ENCODE results near the gene HRH2.
A peak's percentile ranks its signal among the peaks of the same experiment; 100 is the strongest.
"Not testable (repeated sequence)": the region's sequence is repeated elsewhere in the genome, so short reads cannot be mapped to it uniquely, and the experiment has no call there.

The HRH2 gene

DNA sequence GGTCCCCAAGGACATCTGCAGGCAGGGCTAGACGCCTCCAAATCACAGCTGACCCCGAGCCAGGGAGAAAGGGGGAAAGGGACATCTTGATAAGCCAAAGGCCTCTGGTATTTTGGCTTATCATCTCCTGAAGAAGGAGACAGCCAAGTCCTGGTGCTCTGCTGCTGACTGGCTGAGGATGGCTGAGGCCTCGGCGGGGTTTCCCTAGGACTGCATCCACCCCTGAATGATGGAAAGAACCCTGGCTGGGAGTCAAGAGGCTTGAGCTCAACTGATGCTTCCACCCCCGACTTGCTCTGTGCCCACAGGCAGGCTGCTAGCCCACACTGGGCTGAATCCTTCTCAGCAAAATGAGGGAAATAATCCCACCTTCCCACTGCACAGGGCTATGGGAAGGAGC lies 30.9 kb upstream of the HRH2 start:
- Mint-ChIP-seq H3K27ac (ENCODE audit: low read depth) (no peak overlapping the region), H3K4me1 (no peaks in the 10 kb centered on the region), H3K9me3 (peaks cover 17% of the 10 kb centered on the region), H3K4me3 (no peak overlapping the region), H3K27me3 (peaks cover 41% of the 10 kb centered on the region), H3K36me3 (ENCODE audit: insufficient read depth) (no peaks in the 10 kb centered on the region)
- ATAC-seq (replicated peaks; ENCODE audit: extremely low read depth, poor library complexity, severe bottlenecking) (no peak), DNase-seq (ENCODE audit: low spot score in 2 of 2) (no peak)

- Mint-ChIP-seq H3K27me3 (peaks cover 41% of the 10 kb centered on the region), H3K4me3 (no peak overlapping the region), H3K9me3 (peaks cover 17% of the 10 kb centered on the region), H3K4me1 (no peaks in the 10 kb centered on the region), H3K27ac (ENCODE audit: low read depth) (no peak overlapping the region), H3K36me3 (ENCODE audit: insufficient read depth) (no peaks in the 10 kb centered on the region)
- ATAC-seq (replicated peaks; ENCODE audit: extremely low read depth, poor library complexity, severe bottlenecking) (no peak), DNase-seq (ENCODE audit: low spot score in 2 of 2) (no peak)
These were observed 30.1 kb upstream of the HRH2 start for GRCh38 chr5:175627739-175628138.

DNA sequence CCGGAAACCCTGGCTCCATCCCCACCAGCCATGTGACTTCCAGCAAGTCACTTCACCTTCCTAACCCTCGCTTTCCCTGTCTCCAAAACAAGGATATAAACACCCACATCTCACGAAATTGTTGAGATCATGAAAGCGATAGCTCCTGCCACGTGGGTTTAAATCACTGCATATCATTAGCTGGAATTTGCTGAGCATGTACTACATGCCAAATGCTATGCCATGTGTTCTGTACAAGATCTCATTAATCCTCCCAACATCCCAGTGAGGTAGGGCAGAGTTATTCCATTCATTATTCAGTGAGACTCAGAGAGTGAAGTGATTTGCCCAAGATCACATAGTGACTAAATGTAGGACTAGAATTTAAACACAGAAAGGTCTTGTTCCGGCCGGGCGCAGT lies 29.2 kb upstream of the HRH2 start:
- ATAC-seq (replicated peaks; ENCODE audit: extremely low read depth, poor library complexity, severe bottlenecking) (no peak), DNase-seq (ENCODE audit: low spot score in 2 of 2) (no peak)
- H3K4me1 Mint-ChIP-seq = no peaks in the 10 kb centered on the region
- no peak overlapping the region for H3K4me3 Mint-ChIP-seq
- peaks cover 41% of the 10 kb centered on the region for H3K27me3 Mint-ChIP-seq
- H3K27ac Mint-ChIP-seq (ENCODE audit: low read depth) = no peak overlapping the region
- peaks cover 17% of the 10 kb centered on the region for H3K9me3 Mint-ChIP-seq
- H3K36me3 Mint-ChIP-seq (ENCODE audit: insufficient read depth) = no peaks in the 10 kb centered on the region

DNA sequence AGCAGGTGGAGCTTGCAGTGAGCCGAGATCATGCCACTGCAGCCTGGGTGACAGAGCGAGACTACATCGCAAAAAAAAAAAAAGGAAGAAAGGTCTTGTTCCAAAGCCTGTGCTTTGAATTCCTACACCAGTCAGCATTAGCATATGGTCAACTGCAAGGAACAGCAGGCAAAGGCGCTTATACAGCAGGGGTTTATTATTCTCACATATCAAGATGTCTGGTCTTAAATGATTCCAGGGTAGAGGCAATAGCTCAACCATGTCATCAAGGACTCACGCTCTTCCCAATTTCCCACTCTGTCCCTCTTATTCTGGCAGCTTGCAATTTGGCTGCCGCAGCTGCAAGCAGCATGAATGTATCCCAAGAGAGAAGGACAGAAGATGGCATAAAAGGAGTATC lies 28.6 kb upstream of the HRH2 start:
- ATAC-seq (replicated peaks; ENCODE audit: extremely low read depth, poor library complexity, severe bottlenecking) = no peak
- Mint-ChIP-seq H3K36me3 (ENCODE audit: insufficient read depth) (no peaks in the 10 kb centered on the region), H3K4me3 (no peak overlapping the region), H3K27me3 (peaks cover 41% of the 10 kb centered on the region), H3K9me3 (peaks cover 17% of the 10 kb centered on the region), H3K4me1 (no peaks in the 10 kb centered on the region), H3K27ac (ENCODE audit: low read depth) (no peak overlapping the region)
- no peak for DNase-seq (ENCODE audit: low spot score in 2 of 2)

GRCh38 chr5:175629793-175630192 lies 28.1 kb upstream of the HRH2 start:
- H3K4me1 Mint-ChIP-seq = no peaks in the 10 kb centered on the region
- no peak for DNase-seq (ENCODE audit: low spot score in 2 of 2)
- H3K27ac Mint-ChIP-seq (ENCODE audit: low read depth) = no peak overlapping the region
- H3K36me3 Mint-ChIP-seq (ENCODE audit: insufficient read depth) = no peaks in the 10 kb centered on the region
- H3K9me3 Mint-ChIP-seq = peaks cover 17% of the 10 kb centered on the region
- no peak overlapping the region for H3K4me3 Mint-ChIP-seq
- no peak for ATAC-seq (replicated peaks; ENCODE audit: extremely low read depth, poor library complexity, severe bottlenecking)
- peaks cover 41% of the 10 kb centered on the region for H3K27me3 Mint-ChIP-seq

DNA sequence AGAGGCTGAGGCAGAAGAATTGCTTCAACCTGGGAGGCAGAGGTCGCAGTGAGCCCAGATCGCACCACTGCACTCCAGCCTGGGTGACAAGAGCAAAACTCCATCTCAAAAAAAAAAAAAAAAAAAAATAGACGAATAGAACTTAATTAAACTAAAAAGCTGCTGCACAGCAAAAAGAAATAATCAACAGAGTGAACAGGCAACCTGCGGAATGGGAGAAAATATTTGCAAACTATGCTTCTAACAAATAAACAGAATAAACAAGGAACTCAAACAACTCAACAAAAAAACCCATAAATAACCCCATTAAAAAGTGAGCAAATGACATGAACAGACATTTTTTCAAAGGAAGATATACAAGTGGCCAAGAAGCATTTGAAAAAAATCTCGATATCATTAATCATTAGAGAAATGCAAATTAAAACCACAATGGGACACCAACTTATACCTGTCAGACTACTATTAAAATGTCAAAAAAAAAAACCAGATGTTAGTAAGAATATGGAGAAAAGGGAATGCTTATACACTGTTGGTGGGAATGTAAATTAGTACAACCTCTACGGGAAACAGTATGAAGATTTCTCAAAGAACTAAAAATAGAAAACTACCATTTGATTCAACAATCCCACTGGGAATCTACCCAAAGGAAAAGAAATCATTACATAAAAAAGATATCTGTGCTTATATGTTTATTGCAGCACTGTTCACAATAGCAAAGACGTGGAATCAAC lies 21.9 kb upstream of the HRH2 start:
- no peak for DNase-seq (ENCODE audit: low spot score in 2 of 2)
- H3K9me3 Mint-ChIP-seq = no peaks in the 10 kb centered on the region

GRCh38 chr5:175638305-175638704 lies 19.6 kb upstream of the HRH2 start:
- no peaks in the 10 kb centered on the region for H3K9me3 Mint-ChIP-seq
- H3K36me3 Mint-ChIP-seq (ENCODE audit: insufficient read depth) = no peaks in the 10 kb centered on the region
- H3K27me3 Mint-ChIP-seq = peaks cover 29% of the 10 kb centered on the region
- no peak for ATAC-seq (replicated peaks; ENCODE audit: extremely low read depth, poor library complexity, severe bottlenecking)
- no peak overlapping the region for H3K27ac Mint-ChIP-seq (ENCODE audit: low read depth)
- no peak for DNase-seq (ENCODE audit: low spot score in 2 of 2)
- peaks cover 5% of the 10 kb centered on the region for H3K4me1 Mint-ChIP-seq
- H3K4me3 Mint-ChIP-seq = no peak overlapping the region

More for the DNA sequence above, 21.9 kb upstream of the HRH2 start:
- Mint-ChIP-seq H3K27ac (ENCODE audit: low read depth) (no peak overlapping the region), H3K36me3 (ENCODE audit: insufficient read depth) (no peaks in the 10 kb centered on the region), H3K27me3 (peaks cover 18% of the 10 kb centered on the region), H3K4me3 (no peak overlapping the region), H3K4me1 (peaks cover 4% of the 10 kb centered on the region)
- ATAC-seq (replicated peaks; ENCODE audit: extremely low read depth, poor library complexity, severe bottlenecking) = no peak

DNA sequence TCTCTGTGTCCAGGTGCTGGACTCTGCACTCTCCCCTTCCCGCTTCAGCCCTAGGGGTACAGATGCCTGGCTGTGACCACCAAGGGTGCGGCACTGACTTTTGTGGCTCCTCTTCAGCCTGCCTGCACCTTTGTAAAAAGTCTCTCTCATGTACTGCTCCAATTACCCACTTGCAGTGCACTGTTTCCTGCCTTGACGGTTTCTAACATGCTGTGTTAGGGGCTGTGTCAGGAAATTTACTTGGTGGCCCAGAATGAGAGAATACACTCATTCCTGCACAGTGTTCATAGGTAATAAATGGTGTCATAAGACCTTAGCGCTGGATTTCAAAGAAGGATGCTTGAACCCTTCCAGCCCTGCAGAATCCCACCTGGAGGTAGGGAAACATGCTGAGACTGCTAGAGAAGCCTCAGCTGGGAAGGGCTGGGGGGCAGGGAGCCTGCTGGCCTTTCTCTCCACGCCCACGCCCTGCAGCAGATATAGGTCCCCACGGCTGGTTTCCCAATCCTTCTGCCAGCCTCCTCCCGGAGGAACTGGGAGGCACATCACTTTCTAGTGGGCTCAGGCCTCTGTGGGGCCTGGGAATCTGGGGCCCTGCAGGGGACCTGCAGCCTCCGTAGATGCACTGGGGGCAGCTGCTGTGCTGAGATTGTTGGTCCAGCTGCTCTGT lies 17.6 kb upstream of the HRH2 start:
- no peak for DNase-seq (ENCODE audit: low spot score in 2 of 2)
- no peak for ATAC-seq (replicated peaks; ENCODE audit: extremely low read depth, poor library complexity, severe bottlenecking)
- H3K27me3 Mint-ChIP-seq = peaks cover 29% of the 10 kb centered on the region
- H3K4me1 Mint-ChIP-seq = peaks cover 5% of the 10 kb centered on the region
- no peak overlapping the region for H3K4me3 Mint-ChIP-seq
- H3K36me3 Mint-ChIP-seq (ENCODE audit: insufficient read depth) = no peaks in the 10 kb centered on the region
- H3K9me3 Mint-ChIP-seq = no peaks in the 10 kb centered on the region
- H3K27ac Mint-ChIP-seq (ENCODE audit: low read depth) = no peak overlapping the region

- H3K9me3 Mint-ChIP-seq = no peaks in the 10 kb centered on the region
- ATAC-seq (replicated peaks; ENCODE audit: extremely low read depth, poor library complexity, severe bottlenecking) (no peak), DNase-seq (ENCODE audit: low spot score in 2 of 2) (no peak)
- no peak overlapping the region for H3K27ac Mint-ChIP-seq (ENCODE audit: low read depth)
- H3K4me3 Mint-ChIP-seq = no peak overlapping the region
- H3K27me3 Mint-ChIP-seq = peaks cover 26% of the 10 kb centered on the region
- peaks cover 5% of the 10 kb centered on the region for H3K4me1 Mint-ChIP-seq
- no peaks in the 10 kb centered on the region for H3K36me3 Mint-ChIP-seq (ENCODE audit: insufficient read depth)
These were observed 14.9 kb upstream of the HRH2 start for GRCh38 chr5:175642998-175643397.

DNA sequence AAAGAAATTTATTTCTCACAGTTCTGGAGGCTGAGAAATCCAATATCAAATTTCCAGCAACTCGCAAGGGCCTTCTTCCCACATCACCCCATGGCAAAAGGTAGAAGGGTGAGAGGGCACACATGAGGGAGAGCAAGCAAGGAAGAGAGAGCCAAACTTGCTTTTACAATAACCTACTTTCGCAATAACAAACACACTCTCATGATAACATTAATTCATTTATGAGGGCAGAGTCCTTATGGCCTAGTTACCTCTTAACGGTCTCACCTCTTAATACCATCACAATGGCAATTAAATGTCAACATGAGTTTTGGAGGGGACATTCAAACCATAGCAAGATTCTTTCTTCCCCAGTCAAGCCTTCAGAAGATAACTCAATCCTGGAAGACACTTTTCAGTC lies 11.6 kb upstream of the HRH2 start:
- H3K27me3 Mint-ChIP-seq = peaks cover 12% of the 10 kb centered on the region
- H3K36me3 Mint-ChIP-seq (ENCODE audit: insufficient read depth) = no peaks in the 10 kb centered on the region
- DNase-seq (ENCODE audit: low spot score in 2 of 2) = no peak
- H3K4me3 Mint-ChIP-seq = no peak overlapping the region
- peaks cover 7% of the 10 kb centered on the region for H3K4me1 Mint-ChIP-seq
- ATAC-seq (replicated peaks; ENCODE audit: extremely low read depth, poor library complexity, severe bottlenecking) = no peak
- H3K27ac Mint-ChIP-seq (ENCODE audit: low read depth) = no peak overlapping the region
- H3K9me3 Mint-ChIP-seq = peaks cover 9% of the 10 kb centered on the region

- H3K9me3 Mint-ChIP-seq = peaks cover 9% of the 10 kb centered on the region
These were observed 7.9 kb upstream of the HRH2 start for GRCh38 chr5:175649967-175650366.

GRCh38 chr5:175650430-175651205 lies 7.3 kb upstream of the HRH2 start:
- DNase-seq (ENCODE audit: low spot score in 2 of 2); ATAC-seq (replicated peaks; ENCODE audit: extremely low read depth, poor library complexity, severe bottlenecking); H3K27me3 Mint-ChIP-seq; H3K9me3 Mint-ChIP-seq; H3K36me3 Mint-ChIP-seq (ENCODE audit: insufficient read depth): not testable (repeated sequence)
- Mint-ChIP-seq H3K4me3 (peak overlapping the region; percentile 24), H3K4me1 (peaks cover 45% of the 10 kb centered on the region), H3K27ac (ENCODE audit: low read depth) (peak overlapping the region; percentile 39)

More at GRCh38 chr5:175649967-175650366, 7.9 kb upstream of the HRH2 start:
- ATAC-seq (replicated peaks; ENCODE audit: extremely low read depth, poor library complexity, severe bottlenecking) (no peak), DNase-seq (ENCODE audit: low spot score in 2 of 2) (no peak)
- H3K4me1 Mint-ChIP-seq = peaks cover 39% of the 10 kb centered on the region
- H3K27ac Mint-ChIP-seq (ENCODE audit: low read depth) = no peak overlapping the region
- H3K36me3 Mint-ChIP-seq (ENCODE audit: insufficient read depth) = peaks cover 5% of the 10 kb centered on the region
- H3K4me3 Mint-ChIP-seq = no peak overlapping the region
- H3K27me3 Mint-ChIP-seq = no peaks in the 10 kb centered on the region
